Measurements from ENCODE around the gene FGF22. TPM values are rescaled to one million over a fixed set of nuclear protein-coding genes. Genes with fewer than 3 reads are reported as not detected.

Gene FGF22
- polyA plus RNA-seq (2012; ENCODE audit: low read depth, missing spikeins): 0.09 TPM

- no peak for TF ChIP-seq TAF1 (IDR thresholded peaks at IDR 0.05; ENCODE audit: low read depth, low read length)
- TF ChIP-seq SPI1 (IDR thresholded peaks at IDR 0.05; ENCODE audit: low read depth, low read length): no peak
- no peak for TF ChIP-seq POU2F2 (IDR thresholded peaks at IDR 0.05; ENCODE audit: low read depth, low read length)
- TF ChIP-seq POLR2A (IDR thresholded peaks at IDR 0.05; ENCODE audit: low read depth, low read length): no peak
- TF ChIP-seq PAX5 (IDR thresholded peaks at IDR 0.05; ENCODE audit: insufficient read depth, low read length, severe bottlenecking): no peak
- no peak for TF ChIP-seq POLR2AphosphoS5 (IDR thresholded peaks at IDR 0.05; ENCODE audit: low read depth, low read length)
- FAIRE-seq (peak; percentile 65), DNase-seq (ENCODE audit: insufficient read length, low spot score) (peak; percentile 98)
Observed at GRCh38 chr19:639253-640160, at the start of gene FGF22. FGF22 (plus strand) TSS chr19:639879; CDS start chr19:639926, 47 bp downstream.

- no peak for FAIRE-seq
- DNase-seq (ENCODE audit: insufficient read length, low spot score): no peak
- TF ChIP-seq SPI1 (IDR thresholded peaks at IDR 0.05; ENCODE audit: low read depth, low read length) (no peak), POLR2AphosphoS5 (IDR thresholded peaks at IDR 0.05; ENCODE audit: low read depth, low read length) (no peak), POU2F2 (IDR thresholded peaks at IDR 0.05; ENCODE audit: low read depth, low read length) (no peak), POLR2A (IDR thresholded peaks at IDR 0.05; ENCODE audit: low read depth, low read length) (no peak), TAF1 (IDR thresholded peaks at IDR 0.05; ENCODE audit: low read depth, low read length) (no peak), PAX5 (IDR thresholded peaks at IDR 0.05; ENCODE audit: insufficient read depth, low read length, severe bottlenecking) (no peak)
Observed at GRCh38 chr19:590396-590745, 49.3 kb upstream of the FGF22 start.

GRCh38 chr19:590750-591098 lies 49.0 kb upstream of the FGF22 start:
- DNase-seq (ENCODE audit: insufficient read length, low spot score) (no peak), FAIRE-seq (no peak)
- TF ChIP-seq TAF1 (IDR thresholded peaks at IDR 0.05; ENCODE audit: low read depth, low read length) (no peak), POLR2A (IDR thresholded peaks at IDR 0.05; ENCODE audit: low read depth, low read length) (no peak), SPI1 (IDR thresholded peaks at IDR 0.05; ENCODE audit: low read depth, low read length) (no peak), PAX5 (IDR thresholded peaks at IDR 0.05; ENCODE audit: insufficient read depth, low read length, severe bottlenecking) (no peak), POLR2AphosphoS5 (IDR thresholded peaks at IDR 0.05; ENCODE audit: low read depth, low read length) (no peak), POU2F2 (IDR thresholded peaks at IDR 0.05; ENCODE audit: low read depth, low read length) (no peak)

- no peak for TF ChIP-seq POLR2AphosphoS5 (IDR thresholded peaks at IDR 0.05; ENCODE audit: low read depth, low read length)
- TF ChIP-seq TAF1 (IDR thresholded peaks at IDR 0.05; ENCODE audit: low read depth, low read length): no peak
- TF ChIP-seq SPI1 (IDR thresholded peaks at IDR 0.05; ENCODE audit: low read depth, low read length): no peak
- FAIRE-seq: no peak
- DNase-seq (ENCODE audit: insufficient read length, low spot score): no peak
Observed at GRCh38 chr19:591099-591958, 48.4 kb upstream of the FGF22 start.

GRCh38 chr19:592101-592500 lies 47.6 kb upstream of the FGF22 start:
- TF ChIP-seq POU2F2 (IDR thresholded peaks at IDR 0.05; ENCODE audit: low read depth, low read length): no peak
- no peak for TF ChIP-seq PAX5 (IDR thresholded peaks at IDR 0.05; ENCODE audit: insufficient read depth, low read length, severe bottlenecking)
- no peak for TF ChIP-seq POLR2A (IDR thresholded peaks at IDR 0.05; ENCODE audit: low read depth, low read length)
- TF ChIP-seq TAF1 (IDR thresholded peaks at IDR 0.05; ENCODE audit: low read depth, low read length): no peak
- TF ChIP-seq POLR2AphosphoS5 (IDR thresholded peaks at IDR 0.05; ENCODE audit: low read depth, low read length): no peak
- TF ChIP-seq SPI1 (IDR thresholded peaks at IDR 0.05; ENCODE audit: low read depth, low read length): no peak
- FAIRE-seq (no peak), DNase-seq (ENCODE audit: insufficient read length, low spot score) (no peak)

- no peak for TF ChIP-seq POLR2A (IDR thresholded peaks at IDR 0.05; ENCODE audit: low read depth, low read length)
- no peak for TF ChIP-seq POU2F2 (IDR thresholded peaks at IDR 0.05; ENCODE audit: low read depth, low read length)
- no peak for TF ChIP-seq TAF1 (IDR thresholded peaks at IDR 0.05; ENCODE audit: low read depth, low read length)
- TF ChIP-seq PAX5 (IDR thresholded peaks at IDR 0.05; ENCODE audit: insufficient read depth, low read length, severe bottlenecking): no peak
- no peak for TF ChIP-seq SPI1 (IDR thresholded peaks at IDR 0.05; ENCODE audit: low read depth, low read length)
- no peak for TF ChIP-seq POLR2AphosphoS5 (IDR thresholded peaks at IDR 0.05; ENCODE audit: low read depth, low read length)
- FAIRE-seq: no peak
- no peak for DNase-seq (ENCODE audit: insufficient read length, low spot score)
Observed at GRCh38 chr19:593055-593454, 46.6 kb upstream of the FGF22 start.

GRCh38 chr19:593505-593904 lies 46.2 kb upstream of the FGF22 start:
- TF ChIP-seq PAX5 (IDR thresholded peaks at IDR 0.05; ENCODE audit: insufficient read depth, low read length, severe bottlenecking): no peak
- no peak for TF ChIP-seq POLR2AphosphoS5 (IDR thresholded peaks at IDR 0.05; ENCODE audit: low read depth, low read length)
- TF ChIP-seq POU2F2 (IDR thresholded peaks at IDR 0.05; ENCODE audit: low read depth, low read length): no peak
- TF ChIP-seq POLR2A (IDR thresholded peaks at IDR 0.05; ENCODE audit: low read depth, low read length): no peak
- no peak for TF ChIP-seq TAF1 (IDR thresholded peaks at IDR 0.05; ENCODE audit: low read depth, low read length)
- no peak for TF ChIP-seq SPI1 (IDR thresholded peaks at IDR 0.05; ENCODE audit: low read depth, low read length)
- FAIRE-seq (no peak), DNase-seq (ENCODE audit: insufficient read length, low spot score) (no peak)

- TF ChIP-seq PAX5 (IDR thresholded peaks at IDR 0.05; ENCODE audit: insufficient read depth, low read length, severe bottlenecking) (no peak), POU2F2 (IDR thresholded peaks at IDR 0.05; ENCODE audit: low read depth, low read length) (no peak), TAF1 (IDR thresholded peaks at IDR 0.05; ENCODE audit: low read depth, low read length) (no peak), POLR2AphosphoS5 (IDR thresholded peaks at IDR 0.05; ENCODE audit: low read depth, low read length) (no peak), POLR2A (IDR thresholded peaks at IDR 0.05; ENCODE audit: low read depth, low read length) (no peak), SPI1 (IDR thresholded peaks at IDR 0.05; ENCODE audit: low read depth, low read length) (no peak)
- FAIRE-seq: no peak
- no peak for DNase-seq (ENCODE audit: insufficient read length, low spot score)
Observed at GRCh38 chr19:594265-594870, 45.3 kb upstream of the FGF22 start.

All from GM12891 (cell line).